ENCODE results near the gene CDH23.

DNA sequence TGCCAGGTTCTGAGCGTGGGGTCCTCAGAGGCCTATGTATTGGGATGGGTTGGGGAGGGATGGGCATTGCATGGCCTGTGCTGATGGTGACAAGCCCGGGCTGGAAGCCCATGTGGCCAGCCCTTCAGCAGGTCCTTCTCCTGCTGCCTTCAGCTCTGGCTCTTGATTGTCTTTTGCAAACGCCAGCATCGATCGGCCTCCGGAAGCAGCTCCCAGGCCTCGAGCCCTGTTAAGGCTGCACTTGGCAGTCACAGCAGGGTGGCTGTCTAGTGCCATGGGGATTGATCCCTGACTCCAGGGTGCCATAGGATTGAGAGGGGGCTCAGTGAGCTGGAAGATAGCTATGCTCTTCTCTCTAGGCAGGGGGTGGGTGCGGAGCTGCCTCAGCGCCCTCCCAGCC is 51.4 kb downstream of the CDH23 start:
- TF ChIP-seq, protein P1, sequence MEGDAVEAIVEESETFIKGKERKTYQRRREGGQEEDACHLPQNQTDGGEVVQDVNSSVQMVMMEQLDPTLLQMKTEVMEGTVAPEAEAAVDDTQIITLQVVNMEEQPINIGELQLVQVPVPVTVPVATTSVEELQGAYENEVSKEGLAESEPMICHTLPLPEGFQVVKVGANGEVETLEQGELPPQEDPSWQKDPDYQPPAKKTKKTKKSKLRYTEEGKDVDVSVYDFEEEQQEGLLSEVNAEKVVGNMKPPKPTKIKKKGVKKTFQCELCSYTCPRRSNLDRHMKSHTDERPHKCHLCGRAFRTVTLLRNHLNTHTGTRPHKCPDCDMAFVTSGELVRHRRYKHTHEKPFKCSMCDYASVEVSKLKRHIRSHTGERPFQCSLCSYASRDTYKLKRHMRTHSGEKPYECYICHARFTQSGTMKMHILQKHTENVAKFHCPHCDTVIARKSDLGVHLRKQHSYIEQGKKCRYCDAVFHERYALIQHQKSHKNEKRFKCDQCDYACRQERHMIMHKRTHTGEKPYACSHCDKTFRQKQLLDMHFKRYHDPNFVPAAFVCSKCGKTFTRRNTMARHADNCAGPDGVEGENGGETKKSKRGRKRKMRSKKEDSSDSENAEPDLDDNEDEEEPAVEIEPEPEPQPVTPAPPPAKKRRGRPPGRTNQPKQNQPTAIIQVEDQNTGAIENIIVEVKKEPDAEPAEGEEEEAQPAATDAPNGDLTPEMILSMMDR (IDR thresholded peaks at IDR 0.05), result no peak
- no peak for TF ChIP-seq ZFX (IDR thresholded peaks at IDR 0.05; ENCODE audit: borderline replicate concordance)

Measured in 22Rv1 (cell line).